ENCODE data around the gene SCT.

DNA sequence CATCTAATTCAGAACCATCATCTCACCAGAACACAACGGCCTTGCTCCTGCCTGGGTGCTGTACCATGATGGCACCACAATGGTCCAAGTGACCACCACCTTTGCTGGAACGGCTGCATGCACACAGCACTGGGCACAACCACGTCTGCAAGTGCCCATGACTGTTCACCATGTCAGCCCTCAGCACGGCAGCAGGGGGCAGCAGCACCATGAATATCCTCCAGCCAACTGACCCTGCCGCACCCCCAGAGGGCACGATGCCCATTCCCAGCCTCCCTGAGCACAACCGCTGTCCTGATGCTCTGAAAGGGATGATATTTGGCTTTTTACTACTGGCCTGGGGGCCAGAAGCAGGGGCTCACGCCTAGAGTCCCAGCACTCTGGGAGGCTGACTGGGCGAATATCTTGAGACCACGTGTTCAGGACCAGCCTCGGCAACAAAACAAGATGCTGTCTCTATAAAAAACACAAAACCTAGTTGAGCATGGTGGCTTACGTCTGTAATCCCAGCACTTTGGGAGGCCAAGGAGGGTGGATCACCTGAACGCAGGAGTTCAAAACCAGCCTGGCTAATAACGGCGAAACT is 35.8 kb upstream of the SCT start:
- TF ChIP-seq, protein P1, sequence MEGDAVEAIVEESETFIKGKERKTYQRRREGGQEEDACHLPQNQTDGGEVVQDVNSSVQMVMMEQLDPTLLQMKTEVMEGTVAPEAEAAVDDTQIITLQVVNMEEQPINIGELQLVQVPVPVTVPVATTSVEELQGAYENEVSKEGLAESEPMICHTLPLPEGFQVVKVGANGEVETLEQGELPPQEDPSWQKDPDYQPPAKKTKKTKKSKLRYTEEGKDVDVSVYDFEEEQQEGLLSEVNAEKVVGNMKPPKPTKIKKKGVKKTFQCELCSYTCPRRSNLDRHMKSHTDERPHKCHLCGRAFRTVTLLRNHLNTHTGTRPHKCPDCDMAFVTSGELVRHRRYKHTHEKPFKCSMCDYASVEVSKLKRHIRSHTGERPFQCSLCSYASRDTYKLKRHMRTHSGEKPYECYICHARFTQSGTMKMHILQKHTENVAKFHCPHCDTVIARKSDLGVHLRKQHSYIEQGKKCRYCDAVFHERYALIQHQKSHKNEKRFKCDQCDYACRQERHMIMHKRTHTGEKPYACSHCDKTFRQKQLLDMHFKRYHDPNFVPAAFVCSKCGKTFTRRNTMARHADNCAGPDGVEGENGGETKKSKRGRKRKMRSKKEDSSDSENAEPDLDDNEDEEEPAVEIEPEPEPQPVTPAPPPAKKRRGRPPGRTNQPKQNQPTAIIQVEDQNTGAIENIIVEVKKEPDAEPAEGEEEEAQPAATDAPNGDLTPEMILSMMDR (IDR thresholded peaks at IDR 0.05), result no peak; the same call in 1 of the 2 replicates
- no peak for TF ChIP-seq SIN3A (IDR thresholded peaks at IDR 0.05; ENCODE audit: borderline replicate concordance, insufficient read depth, low read depth, low read length)
- TF ChIP-seq, protein P2, sequence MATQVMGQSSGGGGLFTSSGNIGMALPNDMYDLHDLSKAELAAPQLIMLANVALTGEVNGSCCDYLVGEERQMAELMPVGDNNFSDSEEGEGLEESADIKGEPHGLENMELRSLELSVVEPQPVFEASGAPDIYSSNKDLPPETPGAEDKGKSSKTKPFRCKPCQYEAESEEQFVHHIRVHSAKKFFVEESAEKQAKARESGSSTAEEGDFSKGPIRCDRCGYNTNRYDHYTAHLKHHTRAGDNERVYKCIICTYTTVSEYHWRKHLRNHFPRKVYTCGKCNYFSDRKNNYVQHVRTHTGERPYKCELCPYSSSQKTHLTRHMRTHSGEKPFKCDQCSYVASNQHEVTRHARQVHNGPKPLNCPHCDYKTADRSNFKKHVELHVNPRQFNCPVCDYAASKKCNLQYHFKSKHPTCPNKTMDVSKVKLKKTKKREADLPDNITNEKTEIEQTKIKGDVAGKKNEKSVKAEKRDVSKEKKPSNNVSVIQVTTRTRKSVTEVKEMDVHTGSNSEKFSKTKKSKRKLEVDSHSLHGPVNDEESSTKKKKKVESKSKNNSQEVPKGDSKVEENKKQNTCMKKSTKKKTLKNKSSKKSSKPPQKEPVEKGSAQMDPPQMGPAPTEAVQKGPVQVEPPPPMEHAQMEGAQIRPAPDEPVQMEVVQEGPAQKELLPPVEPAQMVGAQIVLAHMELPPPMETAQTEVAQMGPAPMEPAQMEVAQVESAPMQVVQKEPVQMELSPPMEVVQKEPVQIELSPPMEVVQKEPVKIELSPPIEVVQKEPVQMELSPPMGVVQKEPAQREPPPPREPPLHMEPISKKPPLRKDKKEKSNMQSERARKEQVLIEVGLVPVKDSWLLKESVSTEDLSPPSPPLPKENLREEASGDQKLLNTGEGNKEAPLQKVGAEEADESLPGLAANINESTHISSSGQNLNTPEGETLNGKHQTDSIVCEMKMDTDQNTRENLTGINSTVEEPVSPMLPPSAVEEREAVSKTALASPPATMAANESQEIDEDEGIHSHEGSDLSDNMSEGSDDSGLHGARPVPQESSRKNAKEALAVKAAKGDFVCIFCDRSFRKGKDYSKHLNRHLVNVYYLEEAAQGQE (IDR thresholded peaks at IDR 0.05; ENCODE audit: insufficient read depth in 1 of 2, low read depth in 2 of 2, low read length in 1 of 2), result no peak

Data from Panc1 (cell line).